Medulla oblongata (tissue), 1 donor: Measurements from ENCODE around the gene FOXK1.
A peak's percentile ranks its signal among the peaks of the same experiment; 100 is the strongest.

Experiments used
- DNase-seq: peaks from one replicate; pipeline ENCODE4 v3.0.0-alpha.2; 2015; ENCODE audit errors: extremely low spot score

The FOXK1 gene

GRCh38 chr7:4744391-4745264, 62.5 kb downstream of the FOXK1 start:
- DNase-seq = peak; percentile 95

DNA sequence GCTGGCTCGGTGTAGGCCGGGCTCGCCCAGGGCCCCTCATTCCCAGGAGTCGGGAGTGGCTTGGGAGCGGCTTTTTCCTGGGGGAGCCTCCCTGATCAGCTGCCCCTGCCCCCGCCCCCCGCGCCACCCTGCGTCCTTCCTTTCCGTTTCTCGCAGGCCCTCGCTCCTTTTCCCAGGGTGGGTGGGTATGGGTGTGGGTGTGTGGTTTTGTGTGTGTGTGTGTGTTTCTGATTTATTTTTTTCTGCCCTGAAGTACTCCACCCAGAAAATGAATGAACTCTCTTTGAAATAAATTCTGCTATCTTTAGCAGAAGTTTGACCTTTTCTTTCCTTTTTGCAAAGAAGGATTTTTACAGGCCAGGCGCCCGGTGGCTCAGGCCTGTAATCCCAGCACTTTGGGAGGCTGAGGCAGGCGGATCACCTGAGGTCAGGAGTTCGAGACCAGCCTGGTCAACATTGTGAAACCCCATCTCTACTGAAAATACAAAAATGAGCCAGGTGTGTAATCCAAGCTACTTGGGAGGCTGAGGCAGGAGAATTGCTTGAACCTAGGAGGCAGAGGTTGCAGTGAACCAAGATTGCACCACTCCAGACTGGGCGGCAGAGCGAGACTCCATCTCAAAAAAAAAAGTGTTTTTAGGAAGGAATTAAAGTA, 63.3 kb downstream of the FOXK1 start:
- DNase-seq = no peak

DNA sequence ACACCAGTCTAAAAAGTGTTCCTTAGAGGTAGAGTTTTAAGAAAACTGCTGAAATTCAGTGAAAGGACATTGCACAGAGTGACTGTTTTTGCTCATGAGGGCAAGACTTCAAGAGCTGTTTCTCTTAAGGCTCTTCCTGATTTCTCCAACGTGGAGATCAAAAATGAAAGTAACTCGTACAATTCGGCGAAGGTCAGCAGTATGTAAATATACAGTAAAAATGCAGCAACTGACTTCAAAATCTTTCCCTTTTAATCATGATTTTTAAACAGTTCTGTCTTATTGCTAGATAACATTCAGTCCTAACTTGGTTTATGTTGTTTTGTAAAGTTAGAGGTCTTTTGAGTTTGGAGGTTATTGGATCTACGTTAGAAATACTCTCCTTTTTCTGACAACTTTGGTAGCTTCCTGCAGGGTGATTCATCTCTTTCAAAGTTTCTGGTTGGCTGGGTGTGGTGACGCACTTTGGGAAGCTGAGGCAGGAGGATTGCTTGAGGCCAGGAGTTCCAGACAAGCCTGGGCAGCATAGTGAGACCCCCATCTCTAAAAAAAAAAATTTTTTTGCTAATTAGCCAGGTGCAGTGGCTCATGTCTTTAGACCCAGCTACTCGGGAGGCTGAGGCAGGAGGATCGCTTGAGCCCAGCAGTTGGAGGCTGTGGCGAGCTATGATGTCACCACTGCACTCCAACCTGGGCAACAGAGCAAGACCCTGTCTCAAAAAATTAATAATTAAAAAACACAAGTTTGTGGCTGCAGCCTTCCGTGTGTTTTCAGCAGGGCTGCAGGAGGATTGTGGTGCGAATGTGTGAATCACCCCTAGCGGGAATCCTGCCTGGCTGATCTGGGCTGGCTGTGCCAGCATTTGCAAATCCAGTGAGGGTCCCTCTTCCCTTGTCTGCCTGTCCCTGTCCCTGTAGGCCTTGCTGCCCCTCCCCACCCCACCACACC, 64.2 kb downstream of the FOXK1 start:
- peak; percentile 72 for DNase-seq

- no peak for DNase-seq
Observed at GRCh38 chr7:4747013-4747412, 64.9 kb downstream of the FOXK1 start.

- DNase-seq = no peak
Observed at GRCh38 chr7:4747746-4748145, 65.7 kb downstream of the FOXK1 start.

- DNase-seq = no peak
Observed at GRCh38 chr7:4748231-4748681, 66.2 kb downstream of the FOXK1 start.

DNA sequence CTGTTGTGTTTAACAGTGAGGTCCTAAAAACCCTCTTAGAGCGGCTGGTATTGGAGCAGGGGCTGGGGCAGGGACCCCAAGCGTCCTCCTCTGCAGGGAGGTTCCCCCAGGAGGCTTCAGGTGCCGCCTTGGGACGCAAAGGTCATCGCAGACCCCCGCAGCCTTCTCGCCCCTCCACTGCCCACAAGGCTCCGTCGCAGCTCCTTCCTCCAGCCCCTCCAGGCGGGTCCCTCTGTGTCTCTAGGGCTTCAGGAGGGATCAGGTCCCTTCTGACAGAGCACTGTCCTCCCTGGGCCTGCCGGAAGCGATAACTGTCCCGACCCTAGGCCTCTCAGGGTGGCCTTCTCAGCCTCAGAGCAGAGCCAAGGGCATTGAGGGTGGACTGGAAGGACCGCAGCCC, 67.3 kb downstream of the FOXK1 start:
- DNase-seq = no peak

DNA sequence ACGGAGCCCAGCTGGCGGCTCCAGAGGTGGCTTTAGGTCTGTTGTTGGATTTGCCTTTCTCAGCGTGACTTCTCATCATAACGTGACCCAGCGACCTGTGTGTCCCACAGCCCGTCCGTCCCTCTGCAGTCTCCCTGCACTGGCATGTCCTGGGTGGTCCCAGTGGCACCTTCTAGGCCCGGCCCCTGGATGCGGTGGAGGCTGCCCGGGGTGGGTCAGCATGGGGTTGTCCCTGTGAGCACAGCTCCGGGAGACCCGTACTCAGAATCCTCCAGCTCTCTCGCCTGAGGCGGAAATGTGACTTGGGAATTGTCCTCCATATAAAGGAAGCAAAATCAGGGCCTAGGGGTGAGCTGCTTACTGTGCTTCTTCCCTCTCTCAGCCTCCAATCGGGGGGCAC, 67.7 kb downstream of the FOXK1 start:
- DNase-seq = no peak

GRCh38 chr7:4751398-4751947, 69.4 kb downstream of the FOXK1 start:
- peak; percentile 82 for DNase-seq

DNA sequence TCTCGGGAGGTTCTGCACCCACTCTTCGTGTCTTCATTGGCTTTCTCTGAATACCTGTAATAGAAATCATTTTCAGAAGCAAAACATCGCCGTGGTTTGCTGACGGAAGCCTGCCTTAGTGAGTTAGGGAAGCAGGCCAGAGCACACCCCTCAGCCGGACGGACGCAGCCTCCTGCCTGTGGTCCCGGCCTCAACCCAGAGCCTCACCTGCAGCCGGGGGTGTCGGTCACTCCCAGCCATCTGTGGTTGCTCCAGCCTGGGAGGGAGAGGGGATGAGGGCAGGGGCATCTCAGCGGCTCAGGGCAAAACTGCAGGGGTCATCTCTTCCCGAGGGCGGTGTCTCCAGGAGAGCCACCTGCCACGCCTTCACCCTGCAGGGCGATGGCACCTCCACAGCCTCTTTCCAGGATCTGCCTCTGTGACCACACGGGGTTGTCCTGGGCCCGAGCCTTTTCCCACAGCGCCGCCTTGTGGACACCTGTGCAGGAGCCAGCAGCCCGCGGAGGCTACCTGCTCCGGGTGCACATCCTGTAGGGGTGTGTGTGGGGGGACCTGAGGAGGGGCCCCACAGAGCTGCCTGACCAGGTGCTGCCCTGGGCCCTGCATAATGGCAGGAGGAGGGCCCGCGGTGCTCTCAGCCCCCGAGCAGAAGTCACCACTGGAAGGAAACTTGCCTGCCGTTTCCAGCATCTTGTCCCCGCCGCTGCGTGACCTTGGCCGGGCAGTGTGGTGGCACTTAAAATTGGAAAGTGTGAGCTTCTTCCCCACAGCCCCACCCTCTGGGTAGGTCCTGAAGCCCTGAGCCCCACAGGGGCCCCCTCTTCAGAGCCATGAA, 71.7 kb downstream of the FOXK1 start:
- DNase-seq = peak; percentile 76

GRCh38 chr7:4754433-4755010, 72.4 kb downstream of the FOXK1 start:
- no peak for DNase-seq

- DNase-seq = no peak
Observed at GRCh38 chr7:4755045-4755444, 73.0 kb downstream of the FOXK1 start.

GRCh38 chr7:4758111-4758510, 76.0 kb downstream of the FOXK1 start:
- DNase-seq = no peak

DNA sequence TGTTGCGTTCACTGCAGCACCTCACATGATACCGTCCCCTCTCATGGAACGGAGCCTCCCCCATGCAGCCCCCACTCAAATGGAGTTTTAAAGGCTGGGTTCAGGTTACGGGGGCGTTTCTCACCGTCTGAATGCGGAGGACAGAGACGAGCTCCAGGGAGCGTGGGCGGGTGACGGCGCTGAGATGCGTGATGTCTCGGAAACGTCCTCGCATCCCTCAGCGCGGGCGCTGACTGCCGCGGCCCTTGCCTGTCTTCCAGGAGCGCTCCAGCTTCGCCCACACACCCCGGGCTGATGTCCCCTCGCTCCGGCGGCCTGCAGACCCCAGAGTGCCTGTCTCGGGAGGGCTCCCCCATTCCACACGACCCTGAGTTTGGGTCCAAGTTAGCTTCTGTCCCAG, 76.7 kb downstream of the FOXK1 start:
- no peak for DNase-seq

- DNase-seq = no peak
Observed at GRCh38 chr7:4759211-4759610, 77.1 kb downstream of the FOXK1 start.

DNA sequence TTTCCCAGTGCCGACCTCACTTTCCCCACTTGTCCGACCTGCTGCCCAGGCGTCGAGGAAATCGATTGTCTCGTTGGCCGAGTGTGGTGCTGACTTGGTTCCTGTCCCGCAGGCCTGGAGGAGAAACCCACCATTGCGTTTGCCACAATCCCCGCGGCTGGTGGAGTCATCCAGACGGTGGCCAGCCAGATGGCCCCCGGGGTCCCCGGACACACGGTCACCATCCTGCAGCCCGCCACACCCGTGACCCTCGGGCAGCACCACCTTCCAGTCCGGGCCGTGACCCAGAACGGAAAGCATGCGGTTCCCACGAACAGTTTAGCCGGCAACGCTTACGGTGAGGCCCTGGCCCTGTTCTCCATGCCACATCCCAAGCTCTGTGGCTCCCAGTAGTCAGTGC, 78.9 kb downstream of the FOXK1 start:
- DNase-seq = no peak

GRCh38 chr7:4762121-4763055, 80.3 kb downstream of the FOXK1 start:
- no peak for DNase-seq

DNA sequence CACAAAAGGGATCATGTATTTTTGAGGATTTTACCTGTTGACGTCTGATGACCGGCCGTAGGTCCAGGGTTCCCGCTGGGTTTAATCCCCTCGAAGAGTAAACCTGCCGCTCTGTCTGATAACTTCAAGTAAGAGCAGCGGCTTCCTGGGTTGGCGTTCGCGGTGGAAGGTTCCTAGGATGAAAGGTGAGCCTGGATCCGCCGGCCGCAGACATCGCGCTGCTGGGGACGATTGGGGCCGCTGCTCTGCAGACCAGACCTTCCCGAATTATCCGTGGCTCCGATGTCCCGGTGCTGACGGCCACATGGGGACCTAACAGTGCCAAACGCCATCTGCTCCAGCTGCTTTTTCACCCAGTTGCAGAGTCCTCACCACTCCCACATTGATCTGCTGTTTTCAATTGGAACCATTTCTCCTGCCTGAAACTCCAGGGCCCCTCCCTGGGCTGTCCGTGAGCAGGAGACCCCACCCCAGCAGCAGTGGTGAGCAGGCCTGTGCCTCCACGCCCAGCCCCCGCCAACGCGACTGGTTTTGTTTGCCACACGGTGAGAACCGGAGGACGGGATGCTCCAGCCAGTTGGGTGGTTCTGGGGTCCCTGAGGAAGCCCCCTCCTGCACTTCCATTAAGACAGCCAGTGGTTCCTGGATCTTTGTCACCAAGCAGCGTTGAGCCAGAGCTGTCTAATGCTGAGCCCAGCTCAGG, 81.1 kb downstream of the FOXK1 start:
- no peak for DNase-seq

- no peak for DNase-seq
Observed at GRCh38 chr7:4763794-4764185, 81.7 kb downstream of the FOXK1 start.
